Memory B cell (primary cell): Measurements from ENCODE around the gene ZNF385C.

Experiments used
- ATAC-seq: fragments of 150-1000 bp; cut with Tn5 transposase; 2 replicates; pipeline ENCODE4 v1.10.0; 2021; ENCODE audit warnings: low read depth, mild to moderate bottlenecking, moderate library complexity
- DNase-seq, 2 donors: peaks; one replicate each; pipeline ENCODE4 v3.0.0; 2022; ENCODE audit warnings: low spot score in 2 of 2
- H3K27ac Mint-ChIP-seq: one replicate; pipeline ENCODE4 v1.8.0; 2022; ENCODE audit warnings: mild to moderate bottlenecking, moderate library complexity, mixed read lengths
- H3K27me3 Mint-ChIP-seq: one replicate; pipeline ENCODE4 v1.8.0; 2022; ENCODE audit warnings: mixed read lengths
- H3K36me3 Mint-ChIP-seq: one replicate; pipeline ENCODE4 v1.8.0; 2022; ENCODE audit warnings: mild to moderate bottlenecking, mixed read lengths
- H3K4me1 Mint-ChIP-seq: one replicate; pipeline ENCODE4 v1.8.0; 2022; ENCODE audit warnings: mixed read lengths
- H3K4me3 Mint-ChIP-seq: one replicate; pipeline ENCODE4 v1.8.0; 2022; ENCODE audit warnings: mild to moderate bottlenecking, moderate library complexity, mixed read lengths
- H3K9me3 Mint-ChIP-seq: one replicate; pipeline ENCODE4 v1.8.0; 2022; ENCODE audit warnings: mixed read lengths

The ZNF385C gene

DNA sequence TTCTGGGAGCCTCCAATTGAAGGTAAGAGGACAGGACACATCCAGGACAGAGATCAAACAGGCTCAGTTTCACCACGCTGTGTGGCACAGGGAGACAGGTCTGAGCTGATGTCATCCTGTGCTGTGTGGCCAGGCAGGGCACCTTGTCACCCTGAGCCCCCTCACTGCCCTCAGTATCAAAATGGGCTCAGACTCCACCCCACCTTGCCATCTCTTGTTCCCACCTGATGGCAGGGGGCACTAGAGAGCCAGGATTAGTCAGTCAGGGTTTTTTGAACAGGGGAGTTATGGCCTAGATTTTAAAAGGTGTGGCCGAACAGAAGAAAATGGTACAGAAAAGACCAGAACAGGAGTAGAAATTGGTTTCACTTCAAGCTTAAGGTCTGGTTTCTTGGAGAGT lies 20.3 kb upstream of the ZNF385C start:
- Mint-ChIP-seq H3K4me3 (peak overlapping the region; percentile 33), H3K27me3 (no peaks in the 10 kb centered on the region), H3K27ac (no peak overlapping the region), H3K4me1 (peaks cover 32% of the 10 kb centered on the region), H3K36me3 (peaks cover 8% of the 10 kb centered on the region), H3K9me3 (no peaks in the 10 kb centered on the region)
- ATAC-seq = no peak
- DNase-seq = no peak

DNA sequence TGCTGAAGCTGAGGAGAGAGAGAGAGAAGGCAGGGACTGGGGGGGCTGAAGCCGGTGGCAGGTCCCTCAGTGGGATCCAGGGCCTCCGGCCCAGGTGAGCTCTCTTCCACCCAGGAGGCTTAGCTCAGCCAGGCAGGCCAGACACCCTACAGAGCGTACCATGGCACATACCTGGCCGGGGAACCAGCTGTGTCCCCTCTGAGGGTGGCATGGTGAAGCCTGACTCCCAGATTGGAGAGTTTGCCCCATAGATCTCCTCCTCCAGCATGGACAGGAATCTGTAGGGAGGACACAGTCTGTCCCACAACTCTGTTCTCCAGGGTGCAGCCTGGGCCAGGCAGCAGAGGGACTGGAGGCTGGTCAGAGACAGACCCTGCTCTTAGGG lies 19.8 kb upstream of the ZNF385C start:
- Mint-ChIP-seq H3K36me3 (peaks cover 8% of the 10 kb centered on the region), H3K27ac (no peak overlapping the region), H3K9me3 (no peaks in the 10 kb centered on the region), H3K4me3 (no peak overlapping the region), H3K27me3 (no peaks in the 10 kb centered on the region), H3K4me1 (peaks cover 32% of the 10 kb centered on the region)
- ATAC-seq (no peak), DNase-seq (no peak)

DNA sequence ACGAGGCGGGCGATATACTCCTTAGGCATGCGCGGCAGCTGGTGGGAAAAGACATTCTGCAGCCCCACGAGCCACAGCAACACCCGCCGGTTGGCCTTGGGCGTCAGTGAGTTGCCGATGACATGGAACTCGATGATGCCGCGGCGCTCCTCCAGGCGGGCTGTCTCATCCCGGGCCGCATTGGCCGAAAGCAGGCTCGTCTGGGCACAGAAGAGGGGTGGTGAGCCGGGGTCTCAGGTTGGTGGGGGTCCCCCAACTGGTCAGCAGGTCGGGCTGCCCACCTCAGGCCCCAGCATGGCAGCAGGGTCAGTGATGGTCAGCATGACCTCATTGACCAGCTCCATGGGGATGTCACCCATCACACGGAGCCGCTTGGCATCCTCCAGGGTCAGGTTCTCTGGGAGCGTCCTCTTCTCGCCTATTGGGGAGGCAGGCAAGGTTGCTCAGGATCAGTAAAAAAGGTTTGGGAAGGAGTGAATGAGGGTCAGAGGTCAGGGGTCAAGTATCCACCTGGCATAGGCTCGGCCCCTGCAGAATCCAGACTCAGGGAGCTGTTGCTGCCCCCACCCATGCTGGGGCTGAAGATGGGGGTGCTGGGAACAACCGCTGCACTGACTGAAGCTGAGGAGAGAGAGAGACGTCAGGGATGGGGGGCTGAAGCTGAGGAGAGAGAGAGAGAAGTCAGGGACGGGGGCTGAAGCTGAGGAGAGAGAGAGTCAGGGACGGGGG lies 19.3 kb upstream of the ZNF385C start:
- H3K4me3 Mint-ChIP-seq = peak overlapping the region; percentile 17
- no peaks in the 10 kb centered on the region for H3K9me3 Mint-ChIP-seq
- ATAC-seq (no peak), DNase-seq (no peak)
- no peaks in the 10 kb centered on the region for H3K27me3 Mint-ChIP-seq
- peaks cover 8% of the 10 kb centered on the region for H3K36me3 Mint-ChIP-seq
- peaks cover 32% of the 10 kb centered on the region for H3K4me1 Mint-ChIP-seq
- H3K27ac Mint-ChIP-seq = peak overlapping the region; percentile 70

DNA sequence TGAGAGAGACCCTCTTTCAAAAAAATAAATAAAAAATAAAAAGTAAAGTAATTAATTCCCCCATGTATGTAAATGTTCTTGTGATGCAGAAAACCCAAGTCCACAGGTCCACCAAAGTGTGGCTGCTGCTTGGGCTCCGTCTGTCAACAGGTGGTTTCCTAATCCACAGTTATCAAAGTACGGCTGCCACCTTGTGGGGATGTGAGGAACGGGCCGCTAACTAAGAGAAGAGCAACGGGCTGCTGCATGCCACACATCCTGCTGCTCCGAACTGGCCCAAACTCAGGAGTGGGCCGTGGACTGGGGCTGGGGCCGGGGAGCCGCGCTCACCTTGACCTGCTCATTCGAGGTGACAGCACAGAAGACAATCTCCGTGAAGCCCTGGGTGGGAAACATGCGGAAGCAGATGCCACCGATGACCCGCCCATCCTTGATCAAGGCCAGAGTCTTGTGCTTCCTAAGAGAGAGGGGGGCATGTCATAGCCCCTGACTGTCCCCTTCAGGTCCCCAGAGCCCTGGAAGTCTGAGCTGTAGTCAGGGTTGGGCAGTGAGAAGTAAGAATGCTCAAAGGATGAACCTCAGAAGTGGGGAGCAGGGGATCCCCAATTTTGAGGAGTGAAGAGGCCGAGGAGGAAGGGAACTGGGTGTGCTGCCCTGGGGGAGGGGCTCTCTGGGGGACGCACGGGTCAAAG lies 18.6 kb upstream of the ZNF385C start:
- H3K9me3 Mint-ChIP-seq = no peaks in the 10 kb centered on the region
- peaks cover 36% of the 10 kb centered on the region for H3K4me1 Mint-ChIP-seq
- H3K4me3 Mint-ChIP-seq = peak overlapping the region; percentile 69
- peak; percentile 45 for ATAC-seq
- peaks cover 8% of the 10 kb centered on the region for H3K36me3 Mint-ChIP-seq
- H3K27me3 Mint-ChIP-seq = no peaks in the 10 kb centered on the region
- DNase-seq = peak; percentile 84 to 91
- peak overlapping the region; percentile 91 for H3K27ac Mint-ChIP-seq

DNA sequence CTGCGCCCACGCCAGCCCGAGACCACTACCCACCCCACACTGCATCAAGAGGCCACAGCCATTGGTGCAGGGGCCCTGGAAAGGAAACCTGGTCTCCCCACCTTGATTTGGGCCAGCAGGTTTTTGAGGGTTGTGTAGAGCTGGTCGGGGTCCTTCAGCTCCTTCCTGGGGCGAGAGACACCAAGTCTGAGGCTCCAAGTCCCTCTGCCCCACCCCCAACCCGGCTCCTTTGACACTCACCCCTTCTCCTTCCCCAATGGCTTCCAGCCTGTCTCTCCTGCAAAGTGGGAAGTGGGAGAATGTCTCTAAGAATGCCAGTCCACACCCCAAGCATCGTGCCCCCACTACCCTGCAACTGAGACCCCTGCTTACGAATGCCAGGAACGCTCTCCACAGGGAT lies 15.8 kb upstream of the ZNF385C start:
- Mint-ChIP-seq H3K4me3 (no peak overlapping the region), H3K27me3 (no peaks in the 10 kb centered on the region), H3K27ac (no peak overlapping the region), H3K4me1 (peaks cover 42% of the 10 kb centered on the region), H3K36me3 (peaks cover 14% of the 10 kb centered on the region), H3K9me3 (no peaks in the 10 kb centered on the region)
- DNase-seq = no peak
- ATAC-seq = no peak

DNA sequence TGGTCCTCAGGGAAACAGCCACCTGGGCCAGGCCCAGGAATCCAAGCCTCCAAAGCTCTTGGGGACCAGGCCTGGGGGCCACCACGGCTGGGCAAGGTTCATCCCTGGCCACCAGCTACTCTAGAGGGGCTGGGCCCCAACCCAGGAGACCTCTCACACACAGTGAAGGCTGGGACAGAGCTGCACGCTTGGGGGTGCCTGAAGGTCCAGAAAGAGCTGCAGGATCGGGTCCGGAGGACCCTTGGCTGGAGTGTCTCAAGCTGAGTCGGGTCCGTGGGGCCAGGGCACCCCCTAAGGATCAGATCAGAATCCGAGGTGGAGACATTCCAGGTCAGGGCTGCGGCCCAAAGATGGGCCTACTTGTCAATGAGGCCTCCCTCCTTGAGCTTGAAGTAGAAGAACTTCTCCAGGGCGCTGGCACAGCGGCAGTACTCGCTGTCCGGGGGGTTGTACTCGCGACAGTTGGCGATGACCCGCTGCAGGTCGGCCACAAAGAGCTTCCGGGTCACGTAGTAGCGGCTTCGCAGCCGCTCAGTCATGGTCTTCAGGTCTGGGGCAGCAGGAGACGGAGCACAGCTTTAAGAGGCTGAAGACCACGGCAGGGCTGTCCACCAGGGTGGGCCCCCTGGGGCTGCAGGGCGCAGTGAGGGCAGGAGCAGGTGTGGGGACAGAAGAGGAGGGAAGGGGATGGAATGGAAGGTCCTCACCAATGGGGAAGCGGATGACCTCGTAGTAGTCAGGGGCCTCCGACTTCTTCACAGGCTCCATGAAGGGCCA lies 15.2 kb upstream of the ZNF385C start:
- peaks cover 39% of the 10 kb centered on the region for H3K4me1 Mint-ChIP-seq
- no peaks in the 10 kb centered on the region for H3K27me3 Mint-ChIP-seq
- peak overlapping the region; percentile 21 for H3K27ac Mint-ChIP-seq
- ATAC-seq = no peak
- H3K4me3 Mint-ChIP-seq = no peak overlapping the region
- no peak for DNase-seq
- H3K9me3 Mint-ChIP-seq = no peaks in the 10 kb centered on the region
- peaks cover 14% of the 10 kb centered on the region for H3K36me3 Mint-ChIP-seq

DNA sequence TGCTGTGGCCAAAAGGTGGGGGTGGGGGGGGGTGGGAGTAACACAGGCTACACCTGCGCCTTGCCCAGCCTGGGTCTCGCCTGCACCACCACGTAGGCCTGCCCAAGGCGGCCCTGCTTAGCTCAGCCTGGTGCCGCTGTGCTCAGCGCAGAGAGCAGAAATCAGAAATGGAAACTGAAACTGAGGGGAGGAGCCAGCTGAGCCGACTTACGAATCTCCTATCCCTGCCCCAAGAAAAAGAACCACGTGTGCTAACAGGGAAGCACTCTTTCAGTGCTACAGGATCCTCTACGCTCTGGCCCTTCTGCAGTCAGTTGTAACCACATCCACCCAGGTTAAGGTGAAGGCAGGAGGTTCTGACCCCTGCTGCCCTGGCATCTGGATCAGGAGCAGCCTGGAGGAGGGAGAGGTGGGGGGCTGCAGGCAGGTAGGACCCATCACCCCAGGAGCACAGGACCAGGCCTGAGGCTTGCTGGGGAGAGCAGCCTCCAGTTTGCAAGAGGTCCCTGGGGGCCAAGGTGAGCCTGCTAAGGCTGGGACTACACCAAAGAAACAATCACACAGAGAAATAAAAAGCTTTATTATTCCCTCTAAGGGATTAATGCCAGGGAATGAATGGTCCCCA lies 14.4 kb upstream of the ZNF385C start, which contains the start of gene DHX58:
Gene DHX58, minus strand, starts transcription at position 163 of the 625 bp plus-strand sequence. CDS start 822 bp downstream, outside the sequence.
- H3K27me3 Mint-ChIP-seq = no peaks in the 10 kb centered on the region
- peaks cover 14% of the 10 kb centered on the region for H3K36me3 Mint-ChIP-seq
- peak within 1 kb of the TSS; percentile 89 for H3K27ac Mint-ChIP-seq
- ATAC-seq (peak; percentile 67), DNase-seq (peak in 1 of 2 donors; percentile 79)
- H3K4me3 Mint-ChIP-seq = peak within 1 kb of the TSS; percentile 87
- no peaks in the 10 kb centered on the region for H3K9me3 Mint-ChIP-seq
- H3K4me1 Mint-ChIP-seq = peaks cover 44% of the 10 kb centered on the region

DNA sequence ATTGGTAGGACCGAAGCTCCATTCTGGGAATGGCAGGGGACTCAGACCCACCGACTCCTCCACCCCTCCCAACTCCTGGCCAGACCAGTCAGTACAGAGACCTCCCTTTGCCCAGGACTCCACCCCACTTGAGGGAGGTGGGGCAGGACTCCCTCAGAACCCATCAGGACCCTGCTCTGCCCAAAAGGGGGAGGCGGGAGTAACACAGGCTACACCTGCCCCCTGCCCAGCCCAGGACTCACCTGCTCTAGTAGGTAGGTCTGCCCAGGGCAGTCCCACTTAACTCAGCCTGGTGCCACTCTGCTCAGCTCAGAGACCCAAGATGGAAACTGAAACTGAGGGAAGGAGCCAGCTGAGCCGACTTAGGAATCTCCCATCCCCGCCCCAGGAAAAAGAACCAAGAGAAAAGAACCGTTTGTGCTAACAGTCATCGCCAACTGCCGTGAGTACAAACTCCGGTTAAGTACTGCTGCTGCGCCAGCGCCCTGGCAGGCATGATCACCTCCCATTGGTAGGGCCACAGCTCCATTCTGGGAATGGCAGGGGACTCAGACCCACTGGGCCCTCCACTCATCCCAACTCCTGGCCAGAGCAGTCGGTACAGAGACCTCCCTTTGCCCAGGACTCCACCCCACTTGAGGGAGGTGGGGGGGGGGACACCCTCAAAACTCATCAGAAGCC lies 13.7 kb upstream of the ZNF385C start:
- H3K36me3 Mint-ChIP-seq = peaks cover 12% of the 10 kb centered on the region
- H3K27ac Mint-ChIP-seq = peak overlapping the region; percentile 89
- ATAC-seq (no peak), DNase-seq (no peak)
- peak overlapping the region; percentile 87 for H3K4me3 Mint-ChIP-seq
- no peaks in the 10 kb centered on the region for H3K9me3 Mint-ChIP-seq
- no peaks in the 10 kb centered on the region for H3K27me3 Mint-ChIP-seq
- H3K4me1 Mint-ChIP-seq = peaks cover 42% of the 10 kb centered on the region

DNA sequence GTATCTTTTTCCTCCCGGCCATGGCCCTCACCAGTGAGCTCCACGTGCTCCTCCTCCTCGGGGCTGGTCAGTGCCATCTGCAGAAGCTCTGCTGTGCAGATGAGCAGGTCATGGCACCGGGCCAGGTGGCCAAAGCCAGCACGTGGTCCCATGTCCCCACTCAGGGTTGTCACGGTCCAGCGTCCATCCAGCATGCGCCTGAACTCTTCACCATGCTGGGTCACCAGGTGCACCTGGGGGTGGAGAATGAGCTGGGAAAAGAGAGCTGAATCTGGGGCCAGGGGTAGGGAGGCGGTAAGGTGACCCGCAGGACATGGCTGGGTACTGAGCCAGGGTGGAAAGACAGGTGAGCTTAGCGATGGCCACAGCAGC lies 13.0 kb upstream of the ZNF385C start:
- DNase-seq = no peak
- Mint-ChIP-seq H3K9me3 (no peaks in the 10 kb centered on the region), H3K4me1 (peaks cover 37% of the 10 kb centered on the region), H3K36me3 (peaks cover 9% of the 10 kb centered on the region), H3K4me3 (peak overlapping the region; percentile 32), H3K27ac (no peak overlapping the region), H3K27me3 (no peaks in the 10 kb centered on the region)
- ATAC-seq = no peak

DNA sequence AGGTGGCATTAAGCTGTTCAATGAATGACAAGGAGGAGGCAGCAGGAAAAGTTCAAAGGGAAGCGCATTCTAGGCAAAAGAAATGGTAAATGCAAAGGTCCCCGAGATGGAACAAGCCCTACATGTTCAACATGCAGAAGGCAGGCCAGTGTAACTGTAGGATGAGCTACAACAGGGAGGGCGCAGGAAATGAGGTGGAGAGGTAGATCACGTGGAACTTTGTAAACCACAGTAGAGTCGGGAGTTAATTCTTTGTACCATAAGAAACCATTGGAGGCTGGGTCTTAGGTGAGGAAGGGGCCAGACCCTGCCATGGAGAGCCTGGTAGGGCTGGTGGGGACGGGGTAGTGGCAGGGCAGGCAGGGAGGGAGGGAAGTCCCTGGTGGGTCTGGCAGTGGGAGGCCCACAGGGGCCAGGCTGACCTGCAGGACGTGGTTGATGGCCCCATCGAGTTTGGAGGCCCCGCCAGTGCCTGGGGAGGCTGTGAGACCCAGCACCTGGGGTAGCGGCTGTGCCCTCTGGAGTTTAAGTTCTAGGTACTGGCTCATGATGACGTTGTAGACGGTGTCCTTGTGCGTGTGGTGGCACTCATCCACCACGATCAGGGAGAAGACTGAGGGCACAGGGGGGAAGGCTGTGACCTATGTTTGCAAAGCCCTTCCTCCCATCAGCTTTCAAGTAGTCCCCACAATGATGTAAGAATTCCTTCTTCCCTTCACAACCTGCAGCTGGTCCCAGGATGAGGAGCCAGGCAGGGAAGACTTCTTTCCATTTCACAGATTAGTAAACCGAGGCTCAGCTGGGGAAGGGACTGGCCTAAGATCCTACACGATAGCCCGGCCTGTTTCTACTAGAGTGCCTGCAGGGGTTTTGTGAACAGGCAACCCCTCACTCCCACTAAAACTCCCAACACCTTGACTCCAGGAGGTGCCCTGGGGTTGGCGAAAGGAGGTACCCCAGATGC lies 12.3 kb upstream of the ZNF385C start:
- H3K36me3 Mint-ChIP-seq = peaks cover 9% of the 10 kb centered on the region

DNA sequence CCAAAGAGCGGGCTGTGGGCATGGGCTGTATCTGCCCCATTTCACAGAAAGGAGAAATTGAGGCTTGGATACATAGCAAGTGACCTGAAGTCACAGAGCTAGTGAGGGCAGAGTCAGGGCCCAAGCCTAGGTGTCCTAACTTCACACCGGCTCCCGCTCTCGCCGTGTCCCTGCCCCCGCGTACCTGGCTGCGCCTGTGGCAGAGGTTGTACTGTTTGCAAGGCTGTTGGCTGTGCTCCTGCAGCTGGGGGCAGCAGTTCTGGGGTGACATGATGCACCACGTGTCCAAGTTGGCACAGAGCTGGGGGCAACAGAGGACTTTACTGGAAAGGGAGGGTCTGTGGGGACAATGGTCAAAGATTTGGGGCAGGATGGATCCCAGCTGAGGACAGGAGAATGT lies 10.8 kb upstream of the ZNF385C start:
- ATAC-seq (no peak), DNase-seq (no peak)
- H3K27ac Mint-ChIP-seq = no peak overlapping the region
- no peaks in the 10 kb centered on the region for H3K9me3 Mint-ChIP-seq
- peaks cover 25% of the 10 kb centered on the region for H3K4me1 Mint-ChIP-seq
- H3K36me3 Mint-ChIP-seq = peaks cover 7% of the 10 kb centered on the region
- H3K4me3 Mint-ChIP-seq = no peak overlapping the region
- H3K27me3 Mint-ChIP-seq = no peaks in the 10 kb centered on the region

More for the DNA sequence above, 12.3 kb upstream of the ZNF385C start:
- no peaks in the 10 kb centered on the region for H3K27me3 Mint-ChIP-seq
- H3K9me3 Mint-ChIP-seq = no peaks in the 10 kb centered on the region
- DNase-seq (no peak), ATAC-seq (no peak)
- H3K4me3 Mint-ChIP-seq = peak overlapping the region; percentile 21
- peaks cover 35% of the 10 kb centered on the region for H3K4me1 Mint-ChIP-seq
- H3K27ac Mint-ChIP-seq = peak overlapping the region; percentile 5

DNA sequence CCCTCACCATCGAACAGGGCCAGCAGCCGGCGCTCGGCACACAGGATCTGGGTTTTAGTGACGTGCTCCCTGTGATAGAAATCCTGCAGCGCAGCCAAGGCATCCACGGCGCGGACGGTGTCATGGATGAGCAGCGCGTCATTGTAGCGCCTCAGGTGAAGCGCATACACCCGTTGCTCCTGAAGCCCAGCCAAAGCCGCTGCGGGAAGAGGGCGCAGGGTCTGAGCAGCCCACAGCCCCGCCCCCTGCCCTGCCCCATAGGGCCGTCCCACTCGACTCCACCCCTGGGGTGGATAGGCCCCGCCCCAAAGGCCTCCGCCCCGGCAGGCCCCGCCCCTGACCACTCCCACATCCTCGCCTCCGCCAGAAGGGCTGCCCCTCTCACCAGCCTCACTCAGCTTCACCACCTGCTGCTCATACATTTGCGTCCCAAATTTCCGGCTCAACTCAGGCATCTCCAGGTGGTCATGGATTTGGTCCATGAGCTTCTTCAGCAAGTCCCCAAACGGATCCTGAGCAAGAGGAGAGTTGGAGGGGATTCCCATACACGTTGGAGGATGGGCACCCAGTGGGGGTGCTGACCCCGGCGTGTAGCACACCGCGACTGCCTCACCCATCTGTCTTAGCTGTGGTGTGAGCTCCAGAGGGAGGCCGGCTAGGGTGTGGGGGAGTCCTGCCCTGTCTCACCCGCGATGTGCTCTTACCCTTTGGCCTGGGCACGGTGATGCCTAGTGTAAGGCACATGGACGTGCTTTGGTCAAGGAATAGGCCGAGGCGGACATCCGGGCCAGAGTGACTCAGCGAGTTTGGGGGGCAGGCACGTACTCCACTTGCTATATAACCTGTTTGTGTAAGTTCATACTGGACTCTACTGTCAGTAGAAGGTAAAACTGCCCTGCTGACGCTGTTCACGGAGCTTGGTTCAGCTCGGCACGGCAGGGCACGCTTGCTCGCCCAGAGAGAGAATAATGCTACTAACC lies 9.6 kb upstream of the ZNF385C start:
- ATAC-seq (peak; percentile 84), DNase-seq (peak; percentile 90 to 91)
- Mint-ChIP-seq H3K27ac (no peak overlapping the region), H3K4me1 (peaks cover 22% of the 10 kb centered on the region), H3K36me3 (peaks cover 7% of the 10 kb centered on the region), H3K27me3 (no peaks in the 10 kb centered on the region), H3K9me3 (no peaks in the 10 kb centered on the region), H3K4me3 (peak overlapping the region; percentile 50)
